ENCODE results near the gene RALB.
A peak's percentile ranks its signal among the peaks of the same experiment; 100 is the strongest.
"Not testable (repeated sequence)": the region's sequence is repeated elsewhere in the genome, so short reads cannot be mapped to it uniquely, and the experiment has no call there.

RALB gene

DNA sequence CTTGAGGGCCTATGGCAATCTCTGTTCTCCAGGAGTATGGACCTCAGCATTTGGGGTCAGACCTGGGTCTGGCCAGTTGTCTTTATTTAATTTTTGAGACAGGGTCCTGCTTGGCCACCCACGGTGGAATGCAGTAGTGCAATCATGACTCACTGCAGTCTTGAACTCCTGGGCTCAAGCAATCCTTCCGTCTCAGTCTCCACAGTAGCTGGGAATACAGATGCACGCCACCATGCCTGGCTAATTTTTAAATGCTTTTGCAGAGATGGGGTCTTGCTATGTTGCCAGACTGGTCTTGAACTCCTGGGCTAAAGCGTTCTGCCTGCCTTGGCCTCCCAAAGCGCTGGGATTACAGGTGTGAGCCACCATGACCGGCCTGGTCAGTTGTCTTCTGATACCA, 46.9 kb downstream of the RALB start:
- DNase-seq, result no peak

DNA sequence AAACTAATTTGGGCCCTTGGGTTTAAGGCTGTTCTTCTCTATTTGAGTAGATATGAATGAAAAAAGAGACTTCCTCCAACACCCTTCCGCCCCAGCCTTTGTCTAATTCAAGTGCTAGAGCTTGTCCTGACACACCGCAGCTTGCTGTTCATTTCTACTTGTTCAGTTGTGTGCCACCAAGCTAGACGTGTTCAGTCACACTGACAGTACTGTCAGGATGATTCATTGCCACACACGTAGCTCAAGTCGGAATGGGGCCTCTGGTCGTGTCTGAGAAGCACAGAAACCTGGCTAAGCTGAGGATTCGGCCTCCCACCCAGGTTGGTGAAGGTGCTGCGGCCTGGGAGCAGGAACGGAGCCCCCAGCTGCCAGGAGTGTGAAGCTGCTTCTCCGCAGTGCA, 47.7 kb downstream of the RALB start:
- DNase-seq, result no peak

- DNase-seq, result no peak
Observed at GRCh38 chr2:120301284-120301683, 48.6 kb downstream of the RALB start.

DNA sequence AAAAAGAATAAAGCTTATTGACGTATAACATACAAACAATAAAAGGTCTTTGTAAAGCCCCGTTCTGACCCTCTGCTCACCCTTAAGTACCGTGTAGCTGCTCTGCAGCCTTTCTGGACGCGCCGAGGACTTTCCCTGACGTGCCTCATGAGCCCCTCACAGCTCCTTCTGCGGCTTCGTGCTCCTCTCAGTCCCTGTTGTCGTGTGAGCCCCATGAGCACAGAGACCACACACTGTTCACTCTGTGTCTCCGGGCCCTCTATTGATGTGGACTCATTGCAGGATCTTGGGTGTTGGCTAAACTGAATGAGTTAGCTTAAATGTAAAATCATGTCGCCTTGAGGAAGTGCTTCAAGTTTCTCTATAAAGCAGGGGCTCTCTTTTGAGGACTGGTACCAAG, 49.6 kb downstream of the RALB start:
- DNase-seq, result no peak

GRCh38 chr2:120303177-120303576, 50.5 kb downstream of the RALB start:
- no peak for DNase-seq

- no peak for DNase-seq
Observed at GRCh38 chr2:120305296-120305695, 52.6 kb downstream of the RALB start.

DNA sequence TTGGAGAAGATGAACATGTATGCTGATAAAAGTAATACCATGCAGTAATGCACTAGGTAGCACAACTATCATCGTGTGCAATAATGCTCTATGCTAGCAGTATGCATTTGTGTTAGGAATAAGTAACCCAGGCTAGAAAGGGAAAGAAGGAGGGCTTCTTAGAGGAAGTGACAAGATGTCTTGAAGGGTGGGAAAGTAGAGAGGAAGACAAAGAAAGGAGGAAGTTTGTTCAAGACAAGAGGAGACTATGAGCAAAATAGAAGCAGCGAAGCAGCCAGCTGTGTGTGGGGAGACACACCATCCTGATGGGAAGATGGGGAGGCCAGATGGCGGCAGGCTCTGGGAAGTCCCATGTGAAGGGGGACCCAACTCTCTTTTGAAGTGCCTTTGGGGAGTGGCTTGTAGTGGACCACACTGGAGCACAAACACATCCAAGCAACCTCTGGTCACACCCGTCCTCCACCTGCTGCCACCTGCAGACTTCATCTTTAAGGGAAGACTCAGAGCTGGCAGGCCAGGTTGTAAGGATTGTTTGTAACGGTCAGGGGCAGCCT, 53.4 kb downstream of the RALB start:
- DNase-seq, result no peak

GRCh38 chr2:120307482-120307881, 54.8 kb downstream of the RALB start:
- no peak for DNase-seq

- DNase-seq, result no peak
Observed at GRCh38 chr2:120308038-120308910, 55.6 kb downstream of the RALB start.

GRCh38 chr2:120310136-120310535, 57.5 kb downstream of the RALB start:
- no peak for DNase-seq

GRCh38 chr2:120310841-120311240, 58.2 kb downstream of the RALB start:
- DNase-seq, result not testable (repeated sequence)

- no peak for DNase-seq
Observed at GRCh38 chr2:120312076-120312475, 59.4 kb downstream of the RALB start.

DNA sequence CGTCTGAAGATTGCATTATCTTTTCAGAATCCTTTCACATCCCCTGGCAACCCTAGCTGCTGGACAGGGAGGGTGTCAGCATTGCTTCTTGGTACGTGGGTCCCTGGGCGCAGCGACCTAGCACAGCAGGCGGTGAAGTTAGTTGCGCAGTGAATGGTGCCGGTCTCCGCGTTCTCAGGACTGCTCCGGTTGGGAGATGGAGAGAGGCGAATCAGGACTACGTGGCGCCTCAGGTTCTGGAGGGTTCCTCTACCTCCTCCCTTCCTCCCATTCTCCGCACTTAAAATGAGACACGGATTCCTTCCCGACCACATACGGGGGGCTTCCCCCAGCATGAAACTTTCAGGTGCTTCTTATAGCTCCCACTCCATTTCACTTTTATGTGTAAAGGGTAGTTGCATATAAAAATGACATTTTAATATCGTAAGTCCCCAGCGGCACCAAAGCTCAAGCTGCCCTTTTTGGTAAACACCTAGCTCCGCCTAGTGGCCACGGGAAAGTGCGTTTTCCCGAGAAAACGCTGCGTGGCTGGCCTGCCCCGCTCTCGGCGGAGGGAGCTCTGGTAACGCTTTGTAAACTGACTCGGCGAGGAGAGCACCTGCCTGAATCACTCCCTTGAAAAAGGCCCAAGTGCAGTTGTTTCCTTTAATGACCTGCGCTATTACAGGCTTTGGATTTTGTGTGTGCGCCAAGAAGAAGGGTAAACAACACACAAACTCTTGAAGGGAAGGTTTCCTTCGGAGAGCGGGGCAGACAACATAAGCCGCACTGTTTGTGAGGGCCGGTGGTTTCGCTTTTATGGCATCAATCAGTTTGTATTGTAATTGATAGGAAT, 60.4 kb downstream of the RALB start:
- peak; percentile 84 for DNase-seq

GRCh38 chr2:120313695-120314615, 61.3 kb downstream of the RALB start:
- DNase-seq, result no peak

DNA sequence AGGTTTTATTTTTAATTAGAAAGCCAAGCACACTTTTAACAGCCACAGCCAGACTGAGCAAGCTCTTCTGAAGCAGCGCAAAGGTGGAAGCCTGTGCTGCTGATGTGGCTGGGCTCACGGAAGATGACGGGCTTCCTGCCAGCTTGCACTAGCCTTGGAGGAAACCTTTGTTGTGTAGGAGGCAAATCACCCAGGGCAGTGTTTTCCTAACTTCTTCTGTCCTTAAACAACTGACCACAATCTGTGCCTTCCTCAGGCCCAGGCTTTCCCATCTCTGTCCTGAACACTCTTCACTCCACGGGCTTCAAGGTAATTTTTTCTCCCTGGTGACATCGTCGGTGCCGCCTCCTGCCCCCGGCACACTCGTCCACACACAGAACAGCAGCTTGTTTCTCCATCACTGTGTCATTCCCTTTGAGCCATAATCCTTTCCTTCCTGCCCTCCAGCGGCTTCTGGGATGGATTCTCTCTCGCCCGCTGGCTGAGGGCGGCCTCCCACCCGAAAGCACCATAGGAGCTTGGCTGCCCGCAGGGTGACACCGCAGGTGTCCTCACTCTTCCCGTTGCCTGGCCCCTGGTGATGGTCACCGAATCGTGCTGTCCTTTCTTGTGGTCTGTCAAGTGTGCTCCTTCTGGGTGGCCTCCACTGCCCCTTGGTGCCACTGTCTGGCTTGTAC, 62.2 kb downstream of the RALB start:
- DNase-seq, result no peak

DNA sequence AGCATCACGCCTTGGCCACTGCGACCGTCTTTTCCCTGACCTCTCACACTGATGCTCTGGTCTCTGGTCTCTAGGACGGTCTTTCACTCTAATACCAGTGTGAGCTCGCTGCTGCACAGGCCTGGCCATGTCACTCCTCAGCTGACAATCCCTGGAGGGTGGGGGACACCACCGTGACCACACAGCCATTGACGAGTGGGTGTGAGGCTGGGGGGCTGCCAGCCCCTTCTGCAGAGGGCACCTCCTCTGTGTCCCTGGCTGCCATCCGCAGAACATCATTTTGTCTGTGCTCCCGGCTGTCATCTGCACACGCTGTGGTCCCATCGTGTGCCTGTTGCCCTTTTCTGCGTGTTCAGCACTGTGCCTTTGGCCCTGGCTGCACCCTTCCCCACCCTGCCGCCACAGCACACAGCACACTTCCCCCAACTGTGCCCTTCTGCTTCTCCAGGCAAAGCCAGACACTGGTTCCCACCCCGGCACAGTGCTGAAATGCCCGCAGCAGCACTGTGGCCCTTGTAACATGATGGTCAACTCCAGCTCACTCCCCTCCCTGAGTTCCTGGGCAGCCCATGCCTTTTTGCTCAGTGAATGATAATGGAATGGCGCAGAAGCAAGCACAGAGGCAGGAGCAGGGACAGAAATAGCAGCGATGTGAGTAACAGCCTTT, 62.8 kb downstream of the RALB start:
- DNase-seq, result no peak

GRCh38 chr2:120316071-120316470, 63.4 kb downstream of the RALB start:
- no peak for DNase-seq

DNA sequence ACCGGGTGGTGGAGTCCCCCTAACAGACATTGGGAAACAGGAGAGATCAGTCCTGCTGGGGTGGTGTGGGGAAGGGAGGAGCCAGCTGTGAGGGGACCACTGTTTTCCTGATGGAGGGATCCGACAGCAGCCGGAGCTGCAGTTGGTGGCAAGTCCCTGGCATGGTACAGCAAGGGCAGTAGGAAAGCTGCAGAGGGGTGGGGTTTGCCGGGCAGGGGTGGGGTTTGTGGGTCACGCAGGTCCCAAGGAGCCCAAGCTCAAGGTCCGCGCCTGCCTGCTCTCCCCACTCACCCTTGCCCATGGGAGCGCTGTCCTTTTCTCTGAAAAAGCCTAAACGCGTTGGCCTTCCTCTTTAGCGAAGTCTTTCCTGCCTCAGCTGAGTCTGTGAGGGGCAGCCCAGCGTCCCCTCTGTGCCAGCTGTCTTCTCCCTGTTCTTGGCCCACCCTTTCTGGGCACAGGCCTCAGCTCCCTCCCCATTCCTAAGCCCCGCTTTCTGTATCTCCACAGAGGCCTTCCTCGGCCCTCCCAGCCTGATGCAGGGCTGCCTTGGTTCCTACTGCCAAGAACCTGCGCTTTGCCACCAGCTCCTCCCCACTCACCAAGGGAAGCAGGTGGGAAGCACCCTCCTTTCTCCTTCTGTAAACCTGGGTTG, 64.0 kb downstream of the RALB start:
- no peak for DNase-seq

- DNase-seq, result no peak
Observed at GRCh38 chr2:120317180-120317533, 64.5 kb downstream of the RALB start.

DNA sequence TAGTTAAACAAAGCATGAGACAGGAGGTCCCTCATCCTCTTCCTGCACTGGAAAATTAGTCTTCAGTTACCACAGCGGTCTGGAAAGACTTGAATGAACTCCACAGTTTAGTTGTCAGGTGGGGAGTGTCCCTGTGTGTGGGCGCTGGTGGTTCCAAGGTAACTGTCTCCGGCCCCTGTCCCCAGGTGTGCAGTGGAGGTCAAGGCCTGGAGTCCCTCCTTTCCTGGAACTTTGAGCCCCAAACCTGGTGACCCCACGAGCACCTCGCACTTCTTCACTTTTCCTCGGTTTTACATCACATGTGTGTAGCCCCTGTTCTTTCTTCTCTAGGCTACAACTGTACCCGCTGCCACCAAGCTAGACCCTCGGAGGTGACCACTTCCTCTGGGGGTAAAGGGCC, 65.3 kb downstream of the RALB start:
- DNase-seq, result no peak

- DNase-seq, result no peak
Observed at GRCh38 chr2:120318626-120319025, 66.0 kb downstream of the RALB start.
